ENCODE data around the gene SPRR1A.

SPRR1A gene

DNA sequence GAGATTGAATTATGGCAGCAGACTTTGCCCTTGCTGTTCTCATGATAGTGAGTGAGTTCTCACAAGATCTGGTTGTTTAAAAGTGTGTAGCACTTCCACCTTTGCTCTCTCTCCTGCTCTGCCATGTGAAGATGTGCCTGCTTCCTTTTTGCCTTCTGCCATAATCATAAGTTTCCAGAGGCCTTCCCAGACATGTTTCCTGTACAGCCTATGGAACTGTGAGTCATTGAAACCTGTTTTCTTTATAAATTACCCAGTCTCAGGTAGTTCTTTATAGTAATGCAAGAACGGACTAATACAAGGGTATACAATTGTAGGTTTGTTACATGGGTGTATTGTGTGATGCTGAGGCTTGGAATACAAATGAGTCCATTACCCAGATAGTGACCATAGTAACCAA lies 51.3 kb downstream of the SPRR1A start:
- no peak for DNase-seq (ENCODE audit: extremely low read depth, low read depth)
- TF ChIP-seq, protein P1, sequence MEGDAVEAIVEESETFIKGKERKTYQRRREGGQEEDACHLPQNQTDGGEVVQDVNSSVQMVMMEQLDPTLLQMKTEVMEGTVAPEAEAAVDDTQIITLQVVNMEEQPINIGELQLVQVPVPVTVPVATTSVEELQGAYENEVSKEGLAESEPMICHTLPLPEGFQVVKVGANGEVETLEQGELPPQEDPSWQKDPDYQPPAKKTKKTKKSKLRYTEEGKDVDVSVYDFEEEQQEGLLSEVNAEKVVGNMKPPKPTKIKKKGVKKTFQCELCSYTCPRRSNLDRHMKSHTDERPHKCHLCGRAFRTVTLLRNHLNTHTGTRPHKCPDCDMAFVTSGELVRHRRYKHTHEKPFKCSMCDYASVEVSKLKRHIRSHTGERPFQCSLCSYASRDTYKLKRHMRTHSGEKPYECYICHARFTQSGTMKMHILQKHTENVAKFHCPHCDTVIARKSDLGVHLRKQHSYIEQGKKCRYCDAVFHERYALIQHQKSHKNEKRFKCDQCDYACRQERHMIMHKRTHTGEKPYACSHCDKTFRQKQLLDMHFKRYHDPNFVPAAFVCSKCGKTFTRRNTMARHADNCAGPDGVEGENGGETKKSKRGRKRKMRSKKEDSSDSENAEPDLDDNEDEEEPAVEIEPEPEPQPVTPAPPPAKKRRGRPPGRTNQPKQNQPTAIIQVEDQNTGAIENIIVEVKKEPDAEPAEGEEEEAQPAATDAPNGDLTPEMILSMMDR (IDR thresholded peaks at IDR 0.05; ENCODE audit: low read depth, low read length, missing control alignments), result no peak
- no peak overlapping the region for H3K4me3 ChIP-seq (replicated peaks; ENCODE audit: low read depth, low read length)

Measured in HFF-Myc (cell line).